HG03045 (cell line): ENCODE data around the gene RASSF5.

Source experiments
- ATAC-seq: cut with Tn5 transposase; IDR thresholded peaks from one replicate; pipeline ENCODE4 v1.9.1; 2021; ENCODE audit warnings: mild to moderate bottlenecking, moderate library complexity; ENCODE audit not compliant: unreplicated experiment

The RASSF5 gene

GRCh38 chr1:206513312-206514111 is 6.2 kb downstream of the RASSF5 start:
- ATAC-seq: no peak

GRCh38 chr1:206514813-206515387 is 7.6 kb downstream of the RASSF5 start:
- ATAC-seq: no peak

DNA sequence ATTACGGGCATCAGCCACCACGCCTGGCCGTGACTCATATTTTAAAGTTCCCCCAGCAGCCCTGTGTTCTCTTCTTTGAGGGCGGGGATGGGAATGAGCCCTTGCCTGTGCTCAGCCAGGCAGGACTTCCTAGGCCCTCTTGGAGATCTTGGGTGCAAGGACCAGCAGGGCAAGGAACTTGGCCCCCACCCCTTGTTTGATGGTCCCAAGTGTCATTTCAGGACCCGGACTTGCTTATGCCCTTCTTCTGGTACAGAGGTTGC is 9.3 kb downstream of the RASSF5 start:
- no peak for ATAC-seq

GRCh38 chr1:206517784-206518183 is 10.5 kb downstream of the RASSF5 start:
- ATAC-seq: no peak

DNA sequence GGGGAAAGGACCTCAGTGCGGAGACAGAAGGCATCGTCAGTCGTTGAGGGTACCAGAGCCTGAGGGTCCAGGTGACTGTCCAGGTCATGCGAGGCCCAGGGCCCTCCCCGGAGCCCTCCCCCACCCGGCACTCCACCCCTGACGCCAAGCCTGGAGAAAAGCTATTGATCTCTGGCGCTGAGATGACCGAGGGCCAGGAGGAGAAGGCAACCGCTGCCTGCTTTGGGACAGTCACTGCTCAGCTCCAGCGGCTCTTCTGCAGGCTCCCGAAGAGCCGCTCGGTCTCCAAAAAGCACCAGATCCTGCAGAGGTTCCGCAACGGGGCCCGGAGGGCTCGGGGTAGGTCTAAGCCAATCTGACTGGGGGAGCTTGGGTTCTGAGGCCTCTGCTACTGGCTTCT is 10.9 kb downstream of the RASSF5 start:
- no peak for ATAC-seq

DNA sequence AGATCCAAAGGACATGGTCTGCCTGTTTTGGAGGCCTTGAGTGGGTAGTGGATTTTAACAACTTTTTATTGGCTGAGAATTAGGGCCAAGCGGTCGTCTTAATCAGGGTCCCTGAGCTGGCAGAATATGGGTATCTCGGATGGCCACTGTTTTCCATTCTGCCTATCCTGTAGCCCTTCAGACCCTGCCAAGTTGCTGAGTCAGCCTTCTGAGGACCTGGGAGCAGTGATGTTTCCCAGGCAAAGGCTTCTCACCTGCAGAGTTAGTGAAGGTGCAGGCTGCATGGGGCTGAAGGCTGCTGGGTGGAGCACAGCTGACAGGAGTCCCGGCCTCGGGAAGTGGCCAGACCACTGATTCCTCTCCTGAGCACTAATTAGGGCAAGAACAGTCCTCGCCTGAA is 11.4 kb downstream of the RASSF5 start:
- ATAC-seq: no peak

GRCh38 chr1:206521127-206521526 is 13.8 kb downstream of the RASSF5 start:
- no peak for ATAC-seq

DNA sequence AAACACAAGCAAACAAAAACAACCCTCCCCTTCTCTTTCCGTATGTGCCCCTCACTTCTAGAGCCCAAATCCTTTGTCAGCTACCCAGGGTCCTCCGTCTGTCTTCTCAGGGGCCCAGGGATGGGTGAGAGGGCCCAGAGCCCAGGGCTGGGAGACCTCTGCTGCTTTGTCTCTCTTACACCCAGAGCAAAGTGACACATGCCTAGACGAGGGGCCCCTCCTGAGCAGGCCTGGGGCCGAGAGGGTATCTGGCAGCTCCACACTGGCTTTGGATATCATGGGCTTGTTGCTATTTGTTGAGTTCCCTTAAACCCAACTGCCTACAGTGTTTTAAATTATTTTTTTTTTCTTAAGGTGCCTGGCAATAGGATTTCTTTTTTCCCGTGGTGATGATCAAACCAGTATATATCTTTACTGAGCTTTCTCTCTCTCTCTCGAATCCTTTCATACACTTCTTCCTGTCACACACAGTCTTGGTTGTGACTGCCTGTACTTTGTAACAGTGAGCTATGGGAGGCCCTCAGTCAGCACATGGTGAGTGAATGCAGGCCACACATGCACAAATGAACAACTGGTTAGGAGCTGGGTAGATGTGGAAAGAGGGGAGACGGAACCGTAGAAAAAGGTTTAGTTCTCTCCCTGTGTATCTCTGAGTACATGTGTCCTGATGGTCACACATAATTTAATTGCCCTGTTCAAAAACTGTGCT is 14.5 kb downstream of the RASSF5 start:
- ATAC-seq: no peak

DNA sequence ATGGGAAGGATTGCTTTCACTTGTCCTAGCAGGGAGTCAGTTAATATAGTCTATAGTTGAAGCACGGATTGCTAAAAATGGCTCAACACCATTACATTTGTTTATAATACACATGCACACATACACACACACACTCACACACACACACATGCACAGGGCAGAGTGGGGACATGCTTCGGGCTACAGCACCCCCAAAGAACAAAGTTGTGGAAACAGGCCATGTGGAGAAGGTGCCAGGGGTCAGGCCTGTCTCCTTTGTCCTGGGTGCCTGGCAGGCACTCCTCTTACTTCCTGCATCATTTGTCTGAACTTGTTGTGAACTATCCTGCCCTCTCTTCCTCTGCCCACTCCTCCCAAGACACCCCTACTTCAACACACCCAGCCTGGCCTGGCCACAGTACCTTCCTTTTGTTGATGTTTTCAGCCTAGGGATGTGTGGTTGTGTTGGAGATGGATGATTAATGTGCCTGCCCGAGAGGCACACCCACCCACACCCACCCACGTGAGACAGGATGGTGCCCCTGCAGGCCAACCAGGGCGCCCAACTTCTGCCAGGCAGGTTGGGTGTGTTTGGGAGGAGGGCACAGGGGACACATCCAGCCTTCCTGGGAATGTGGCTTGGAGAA is 17.5 kb downstream of the RASSF5 start:
- ATAC-seq: no peak

DNA sequence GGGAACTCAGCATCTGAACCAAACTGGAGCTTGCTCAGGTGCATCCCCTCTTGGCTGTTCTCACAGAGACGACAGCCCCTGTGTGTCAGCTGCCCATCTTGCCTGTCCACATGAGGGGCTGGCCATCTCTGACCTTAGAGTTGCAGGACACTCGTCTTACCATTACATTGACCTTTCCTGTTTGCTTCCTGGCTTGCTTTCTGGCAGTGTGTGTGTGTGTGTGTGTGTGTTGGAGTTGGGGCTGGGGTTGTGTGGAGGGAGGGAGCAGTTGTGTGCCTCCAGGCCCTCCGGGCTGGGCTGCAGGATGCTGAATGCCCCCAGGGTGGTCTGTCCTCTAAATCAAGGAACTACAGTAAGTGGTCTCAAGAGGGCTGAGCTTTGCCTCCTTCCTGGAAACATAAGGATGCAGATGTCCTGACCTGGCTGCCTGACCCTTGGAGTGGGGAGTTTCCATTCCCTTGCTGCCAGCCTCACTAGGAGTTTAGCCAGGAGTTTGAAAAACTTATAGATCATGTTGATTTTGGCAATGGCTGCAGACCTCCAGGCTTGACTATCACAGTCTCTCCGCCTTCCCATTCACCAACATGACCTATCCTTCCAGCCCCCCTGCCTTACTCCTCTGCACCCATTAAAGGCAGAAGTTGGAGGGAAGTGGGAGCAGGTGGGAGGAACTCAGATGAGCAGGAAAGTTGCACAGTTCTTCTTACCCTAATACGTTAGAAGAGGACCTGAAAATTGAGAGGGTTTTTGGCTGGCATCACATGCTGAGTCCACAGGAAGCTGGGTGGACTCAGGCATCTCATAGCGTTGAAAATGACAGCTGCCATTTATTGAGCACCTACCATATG is 19.0 kb downstream of the RASSF5 start:
- ATAC-seq: no peak

DNA sequence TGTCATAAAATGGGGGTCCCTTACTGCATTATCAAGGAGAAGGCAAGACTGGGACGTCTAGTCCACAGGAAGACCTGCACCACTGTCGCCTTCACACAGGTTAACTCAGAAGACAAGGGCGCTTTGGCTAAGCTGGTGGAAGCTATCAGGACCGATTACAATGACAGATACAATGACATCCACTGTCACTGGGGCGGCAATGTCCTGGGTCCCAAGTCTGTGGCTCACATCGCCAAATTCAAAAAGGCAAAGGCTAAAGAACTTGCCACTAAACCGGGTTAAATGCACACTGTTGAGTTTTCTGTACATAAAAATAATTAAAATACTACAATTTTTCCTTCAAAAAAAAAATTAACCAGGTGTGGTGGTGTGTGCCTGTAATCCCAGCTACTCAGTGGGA is 22.1 kb downstream of the RASSF5 start:
- ATAC-seq: no peak

- no peak for ATAC-seq
These were observed 25.0 kb downstream of the RASSF5 start for GRCh38 chr1:206532368-206532767.

DNA sequence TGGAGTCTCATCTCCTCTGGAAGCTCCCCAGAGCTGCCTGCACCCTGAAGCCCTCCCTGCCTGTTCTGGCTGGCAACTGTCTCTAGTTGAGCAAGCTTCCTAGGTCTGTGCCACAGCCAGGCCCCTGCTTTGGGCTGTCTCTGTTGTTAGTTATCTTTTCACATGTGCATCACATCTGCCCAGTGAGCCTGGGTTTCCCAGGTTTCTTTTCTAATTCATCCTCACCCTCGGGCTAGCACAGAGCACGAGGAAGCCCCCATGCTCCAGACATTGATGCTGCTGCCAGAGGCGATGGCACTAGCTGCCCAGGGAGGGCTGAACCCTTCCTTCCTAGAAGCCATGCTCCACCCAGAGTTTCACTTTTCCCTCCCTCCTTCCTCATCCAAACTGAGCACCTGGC is 27.2 kb downstream of the RASSF5 start:
- no peak for ATAC-seq

DNA sequence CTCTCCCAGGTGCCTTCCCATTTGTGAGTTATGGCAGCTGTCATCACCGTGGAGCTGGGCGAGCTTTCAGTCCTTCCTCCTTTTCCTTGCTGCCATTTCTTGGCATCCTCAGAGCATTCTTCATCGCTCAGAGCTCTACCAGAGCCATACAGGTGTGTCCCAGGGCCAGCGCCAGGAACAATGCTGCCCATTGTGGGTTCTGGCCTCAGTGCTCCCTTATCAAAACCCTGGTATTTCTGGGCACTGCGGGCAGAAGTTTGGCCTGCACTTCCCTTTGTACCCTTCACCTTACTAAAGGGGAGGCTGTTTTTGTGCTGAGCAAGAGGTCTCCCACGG is 28.5 kb downstream of the RASSF5 start:
- no peak for ATAC-seq

DNA sequence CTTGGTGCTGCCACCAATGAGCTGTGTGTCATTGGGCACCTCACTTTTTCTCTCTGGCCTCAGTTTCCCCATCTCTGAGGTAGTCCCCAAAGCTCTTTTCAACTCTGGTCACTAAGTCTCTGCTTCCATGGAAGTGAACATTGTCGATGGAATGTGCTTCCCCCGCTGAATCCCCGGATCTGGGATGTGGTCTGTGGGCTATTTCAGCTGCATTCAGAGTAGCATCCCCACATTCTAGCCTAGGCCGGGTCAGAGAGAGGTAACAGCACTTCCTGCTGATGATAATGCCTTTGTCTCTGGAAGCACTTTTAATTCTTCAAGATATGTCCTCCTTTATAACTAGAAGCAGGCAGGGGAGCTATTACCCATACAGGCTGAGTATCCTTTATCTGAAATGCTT is 29.8 kb downstream of the RASSF5 start:
- no peak for ATAC-seq

DNA sequence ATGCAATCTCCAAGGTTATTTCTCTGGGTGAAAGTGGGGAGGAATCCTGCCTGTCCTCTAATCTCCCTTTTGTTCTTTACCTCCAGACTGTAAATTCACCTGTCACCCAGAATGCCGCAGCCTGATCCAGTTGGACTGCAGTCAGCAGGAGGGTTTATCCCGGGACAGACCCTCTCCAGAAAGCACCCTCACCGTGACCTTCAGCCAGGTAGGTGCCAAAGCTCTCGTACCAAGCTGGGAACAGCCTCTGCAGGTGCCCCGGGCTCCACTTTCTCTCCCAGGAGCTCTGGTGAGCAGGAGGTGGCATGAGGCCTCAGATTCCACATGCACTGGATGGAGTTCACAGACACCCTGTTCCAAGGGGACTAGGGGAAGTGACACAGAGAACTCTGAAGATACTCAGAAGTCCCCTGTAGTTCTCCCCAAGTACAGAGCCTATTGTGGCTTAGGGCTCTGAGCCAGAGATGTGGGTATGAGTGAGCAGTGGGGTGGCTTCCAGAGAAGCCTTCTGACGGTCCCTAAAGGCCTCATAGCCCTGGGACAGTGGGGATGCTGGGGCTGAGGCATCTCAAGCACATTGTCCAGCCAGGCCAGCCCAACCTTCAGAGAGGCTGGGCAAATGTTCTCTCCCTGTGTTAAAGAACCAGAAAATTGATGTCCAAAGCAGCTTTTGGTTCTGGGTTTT is 30.9 kb downstream of the RASSF5 start:
- no peak for ATAC-seq

DNA sequence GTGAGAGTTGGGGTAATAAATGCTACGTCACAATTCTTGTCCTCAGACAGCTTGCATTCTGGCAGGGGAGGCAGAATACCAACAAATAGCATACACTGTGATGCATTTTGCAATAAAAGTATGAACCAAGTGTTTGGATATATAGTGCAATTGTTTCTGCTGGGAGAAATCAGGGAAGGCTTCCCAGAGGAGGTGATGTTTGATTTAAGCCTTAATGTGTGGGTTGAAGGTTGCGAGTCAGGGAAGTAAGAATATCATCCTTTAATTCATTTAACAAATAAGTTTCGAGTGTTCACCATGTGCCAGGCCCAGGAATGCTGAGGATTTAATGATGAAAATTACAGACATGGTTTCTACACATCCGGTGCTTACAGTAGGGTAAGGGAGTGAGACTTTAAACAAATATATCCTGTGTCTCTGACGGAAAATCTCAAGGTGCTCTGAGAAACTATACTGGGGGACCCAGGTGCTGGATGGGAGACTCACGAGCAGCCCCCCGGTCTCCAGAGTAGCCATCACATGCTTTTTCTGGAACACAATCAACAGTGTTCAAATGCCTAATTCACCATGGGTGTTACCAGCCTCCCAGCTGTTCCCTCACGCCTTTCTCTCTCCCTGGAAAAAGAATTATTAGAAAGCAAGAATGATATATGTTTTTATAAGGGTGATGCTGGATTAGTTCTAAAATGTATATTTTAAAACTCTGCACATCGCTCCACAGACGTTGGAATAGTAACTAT is 31.7 kb downstream of the RASSF5 start:
- ATAC-seq: no peak

DNA sequence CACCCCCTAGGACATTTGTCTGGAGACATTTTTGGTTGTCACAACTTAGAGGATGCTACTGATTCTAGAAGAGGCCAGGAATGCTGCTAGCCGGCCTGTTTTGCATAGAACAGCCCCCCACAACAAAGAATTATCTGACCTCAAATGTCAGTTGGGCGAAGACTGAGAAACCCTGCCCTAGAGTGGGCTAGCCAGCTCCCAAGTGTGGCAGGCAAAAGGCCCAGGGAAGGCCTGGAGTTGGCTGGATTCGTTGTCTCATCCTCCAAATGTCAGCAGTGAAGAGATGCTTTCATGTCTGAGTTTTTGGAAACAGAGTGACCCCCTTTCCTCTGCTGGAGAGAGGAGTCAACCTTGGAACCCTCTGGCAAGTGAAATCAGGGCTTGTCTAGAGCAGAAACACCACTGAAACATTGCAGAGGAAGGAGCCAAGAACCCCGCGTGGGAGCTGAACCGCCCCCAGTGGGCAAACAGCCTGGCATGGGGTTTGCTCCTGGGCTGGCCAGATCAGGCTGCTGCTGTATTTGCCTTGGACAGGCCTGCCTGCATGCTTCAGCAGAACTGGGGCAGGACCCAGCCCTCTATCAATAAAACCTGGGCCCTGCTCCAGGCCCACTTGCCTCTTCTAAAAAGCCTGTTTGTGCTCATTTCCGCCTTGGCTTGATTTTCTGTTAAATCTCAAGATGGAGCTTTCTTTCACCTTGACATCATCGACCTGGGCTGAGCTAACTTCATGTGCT is 32.9 kb downstream of the RASSF5 start:
- no peak for ATAC-seq

GRCh38 chr1:206541236-206541833 is 34.0 kb downstream of the RASSF5 start:
- ATAC-seq: no peak
